Gastroesophageal sphincter (tissue), 4 donors: Measurements from ENCODE around the gene PLG. TPM values are rescaled to one million over a fixed set of nuclear protein-coding genes. Genes with fewer than 3 reads are reported as not detected.
A peak's percentile ranks its signal among the peaks of the same experiment; 100 is the strongest.

ENCODE experiments used
- ATAC-seq: fragments of 150-250 bp; one replicate; pipeline ENCODE4 v1.9.1; 2016; ENCODE audit warnings: mild to moderate bottlenecking, moderate library complexity
- H3K27ac ChIP-seq, 4 donors: fragments of 200-600 bp; sonication (generic) in 3 of 4; 1 replicate in 3 of 4; 2 replicates in 1 of 4; pipeline ENCODE4 v1.5.1; 2016 to 2019
- H3K27me3 ChIP-seq: fragments of 200-600 bp; sonication (generic); one replicate; pipeline ENCODE4 v1.5.1; 2019
- H3K36me3 ChIP-seq, 2 donors: fragments of 200-600 bp; sonication (generic); one replicate each; pipeline ENCODE4 v1.5.1; 2019; ENCODE audit warnings: control low read depth in 1 of 2
- H3K4me1 ChIP-seq, 3 donors: fragments of 200-600 bp; sonication (generic); 1 replicate in 2 of 3; 2 replicates in 1 of 3; pipeline ENCODE4 v1.5.1; 2016 to 2019; ENCODE audit warnings: control low read depth in 2 of 3
- H3K4me3 ChIP-seq, 2 donors: fragments of 200-600 bp; sonication (generic); one replicate each; pipeline ENCODE4 v1.5.1; 2019; ENCODE audit warnings: mild to moderate bottlenecking in 1 of 2, moderate library complexity in 1 of 2
- H3K9me3 ChIP-seq, 3 donors: fragments of 200-600 bp; sonication (generic); one replicate each; pipeline ENCODE4 v1.5.1; 2017 to 2019; ENCODE audit warnings: control low read depth in 2 of 3
- EP300 ChIP-seq: sonication (generic); formaldehyde crosslinking; IDR thresholded peaks from one replicate; pipeline ENCODE4 v1.6.1; 2017; ENCODE audit warnings: antibody characterized with exemption, mild to moderate bottlenecking
- POLR2A ChIP-seq, 2 donors: fragments of 450-650 bp; IDR thresholded peaks; one replicate each; pipeline ENCODE4 v1.6.1; 2017; ENCODE audit warnings: antibody characterized with exemption in 2 of 2, mild to moderate bottlenecking in 2 of 2, moderate library complexity in 1 of 2
- POLR2AphosphoS5 ChIP-seq: sonication (generic); formaldehyde crosslinking; IDR thresholded peaks from one replicate; pipeline ENCODE4 v1.6.1; 2017; ENCODE audit warnings: antibody characterized with exemption
- WGBS, 2 donors: methylation state at CpG; one replicate each; pipeline ENCODE4 v1.1.5; 2018; ENCODE audit warnings: low coverage in 1 of 2; 5-methylcytosine and 5-hydroxymethylcytosine counted together
- total RNA-seq, 4 donors: library from RNA; depleted of rRNA; stranded (reverse); fragments of >200 nt; gene quantifications; one replicate each; pipeline ENCODE4 v1.1.0, GENCODE V29; 2016
- TF ChIP-seq, protein P1 (sequence below), 4 experiments: fragments of 200-600 bp in 2 of 4; fragments of 450-650 bp in 2 of 4; sonication (generic) in 1 of 4; IDR thresholded peaks; one replicate each; pipeline ENCODE4 v1.5.1; 2017 to 2019; ENCODE audit warnings: antibody characterized with exemption in 4 of 4, mild to moderate bottlenecking in 2 of 4, moderate library complexity in 2 of 4

PLG gene
- total RNA-seq, 4 donors from 2014 or later = not detected

DNA sequence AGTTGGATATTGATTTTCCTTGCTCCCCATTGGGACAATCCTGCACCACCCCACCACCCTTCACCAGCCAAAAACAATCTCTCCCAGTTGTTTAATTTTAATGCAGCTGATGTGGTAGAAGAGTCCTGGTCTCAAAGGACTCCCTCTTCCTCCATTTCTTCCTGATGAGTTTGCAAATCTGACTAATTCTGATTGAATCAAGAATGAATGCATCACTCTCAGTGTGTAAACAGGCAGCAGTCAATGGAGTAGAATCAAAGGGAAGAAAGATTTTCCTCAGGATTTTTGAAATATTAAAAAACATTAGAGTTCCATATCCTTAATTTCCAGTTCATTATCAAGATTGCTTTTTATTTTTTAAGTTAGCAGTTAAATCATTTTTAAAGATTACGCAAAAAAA lies 54.0 kb downstream of the PLG start:
- TF ChIP-seq, protein P1, sequence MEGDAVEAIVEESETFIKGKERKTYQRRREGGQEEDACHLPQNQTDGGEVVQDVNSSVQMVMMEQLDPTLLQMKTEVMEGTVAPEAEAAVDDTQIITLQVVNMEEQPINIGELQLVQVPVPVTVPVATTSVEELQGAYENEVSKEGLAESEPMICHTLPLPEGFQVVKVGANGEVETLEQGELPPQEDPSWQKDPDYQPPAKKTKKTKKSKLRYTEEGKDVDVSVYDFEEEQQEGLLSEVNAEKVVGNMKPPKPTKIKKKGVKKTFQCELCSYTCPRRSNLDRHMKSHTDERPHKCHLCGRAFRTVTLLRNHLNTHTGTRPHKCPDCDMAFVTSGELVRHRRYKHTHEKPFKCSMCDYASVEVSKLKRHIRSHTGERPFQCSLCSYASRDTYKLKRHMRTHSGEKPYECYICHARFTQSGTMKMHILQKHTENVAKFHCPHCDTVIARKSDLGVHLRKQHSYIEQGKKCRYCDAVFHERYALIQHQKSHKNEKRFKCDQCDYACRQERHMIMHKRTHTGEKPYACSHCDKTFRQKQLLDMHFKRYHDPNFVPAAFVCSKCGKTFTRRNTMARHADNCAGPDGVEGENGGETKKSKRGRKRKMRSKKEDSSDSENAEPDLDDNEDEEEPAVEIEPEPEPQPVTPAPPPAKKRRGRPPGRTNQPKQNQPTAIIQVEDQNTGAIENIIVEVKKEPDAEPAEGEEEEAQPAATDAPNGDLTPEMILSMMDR (IDR thresholded peaks at IDR 0.05) = no peak
- TF ChIP-seq POLR2A (IDR thresholded peaks at IDR 0.05) = no peak
- TF ChIP-seq POLR2AphosphoS5 = no peak
- no peak for TF ChIP-seq EP300
- WGBS, 2 donors = 90 to 95% methylated on average over 1 of the region's 1 CpG

DNA sequence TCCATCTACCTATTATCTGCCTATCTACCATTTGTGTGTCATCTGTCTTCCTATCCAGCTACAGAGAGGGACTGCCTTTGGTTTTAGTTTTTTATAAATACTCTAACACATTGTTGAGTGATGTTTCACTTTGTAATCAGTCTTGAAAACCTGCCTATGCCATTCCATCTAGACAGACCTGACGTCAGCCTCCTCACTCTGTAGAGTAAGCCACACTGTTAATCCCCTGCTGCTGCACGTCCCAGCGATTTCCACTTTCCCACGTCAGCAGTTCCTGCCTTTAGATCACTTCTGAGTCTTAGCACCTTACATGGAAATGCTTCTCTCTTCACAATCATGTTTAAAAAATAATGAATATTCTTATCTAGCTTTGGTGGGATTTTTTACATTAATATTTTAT lies 54.8 kb downstream of the PLG start:
- peaks cover 0 to 13% (median 0%) of the 10 kb centered on the region in 3 donors for H3K9me3 ChIP-seq
- TF ChIP-seq EP300 = no peak
- no peak for TF ChIP-seq POLR2AphosphoS5
- TF ChIP-seq POLR2A (IDR thresholded peaks at IDR 0.05) = no peak
- TF ChIP-seq, protein P1 (IDR thresholded peaks at IDR 0.05) = no peak
- 56 to 70% methylated on average over 4 of the region's 4 CpGs for WGBS, 2 donors
- H3K27me3 ChIP-seq = peaks cover 30% of the 10 kb centered on the region
- no peaks in the 10 kb centered on the region for H3K36me3 ChIP-seq
- no peaks in the 10 kb centered on the region for H3K4me1 ChIP-seq
- H3K27ac ChIP-seq = no peak overlapping the region
- no peak overlapping the region for H3K4me3 ChIP-seq
- ATAC-seq = no peak

More for the DNA sequence above, 54.0 kb downstream of the PLG start:
- Histone ChIP-seq H3K4me1 (no peaks in the 10 kb centered on the region), H3K4me3 (no peak overlapping the region), H3K27me3 (peaks cover 32% of the 10 kb centered on the region), H3K27ac (no peak overlapping the region), H3K9me3 (peaks cover 0 to 5% (median 0%) of the 10 kb centered on the region in 3 donors), H3K36me3 (no peaks in the 10 kb centered on the region)
- no peak for ATAC-seq

- Histone ChIP-seq H3K4me3 (no peak overlapping the region), H3K4me1 (peaks cover 0 to 16% (median 5%) of the 10 kb centered on the region in 3 donors), H3K36me3 (no peaks in the 10 kb centered on the region), H3K27me3 (peaks cover 13% of the 10 kb centered on the region), H3K27ac (no peak overlapping the region), H3K9me3 (peaks cover 0 to 16% (median 0%) of the 10 kb centered on the region in 3 donors)
- no peak for ATAC-seq
- TF ChIP-seq POLR2AphosphoS5 (no peak), EP300 (no peak), POLR2A (IDR thresholded peaks at IDR 0.05) (no peak)
- TF ChIP-seq, protein P1 (IDR thresholded peaks at IDR 0.05) = no peak
- WGBS, 2 donors = 83 to 90% methylated on average over 4 to 5 of the region's 5 CpGs
Measured at GRCh38 chr6:160764847-160765246, 62.8 kb downstream of the PLG start.

GRCh38 chr6:160765412-160765811 lies 63.4 kb downstream of the PLG start:
- Histone ChIP-seq H3K27me3 (peaks cover 13% of the 10 kb centered on the region), H3K27ac (no peak overlapping the region), H3K4me1 (peaks cover 0 to 16% (median 5%) of the 10 kb centered on the region in 3 donors), H3K4me3 (no peak overlapping the region), H3K36me3 (no peaks in the 10 kb centered on the region), H3K9me3 (peaks cover 0 to 16% (median 0%) of the 10 kb centered on the region in 3 donors)
- no peak for ATAC-seq
- TF ChIP-seq POLR2AphosphoS5 (no peak), POLR2A (IDR thresholded peaks at IDR 0.05) (no peak), EP300 (no peak)
- TF ChIP-seq, protein P1 (IDR thresholded peaks at IDR 0.05) = no peak
- WGBS, 2 donors = 76 to 94% methylated on average over 2 to 8 of the region's 8 CpGs

DNA sequence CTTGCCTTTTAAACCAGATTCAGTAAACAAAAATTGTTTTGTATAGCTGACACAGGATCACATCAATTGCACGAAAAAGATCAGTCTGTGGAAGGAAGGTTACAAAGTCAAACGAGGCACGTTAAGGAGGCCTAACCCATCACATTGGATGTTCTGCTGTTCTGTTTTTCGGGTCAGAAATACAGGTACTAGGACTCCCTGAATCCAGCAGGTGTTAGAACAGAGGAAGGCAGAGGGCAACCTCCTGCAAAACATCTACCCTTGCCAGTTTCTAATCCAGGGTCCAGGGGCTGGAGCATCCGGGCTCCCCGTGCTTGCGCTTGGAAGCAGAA lies 64.6 kb downstream of the PLG start:
- H3K27me3 ChIP-seq = peaks cover 13% of the 10 kb centered on the region
- WGBS, 2 donors = 36 to 48% methylated on average over 4 of the region's 7 CpGs
- no peak for TF ChIP-seq POLR2AphosphoS5
- TF ChIP-seq POLR2A (IDR thresholded peaks at IDR 0.05) = no peak
- no peak for TF ChIP-seq EP300
- TF ChIP-seq, protein P1 (IDR thresholded peaks at IDR 0.05) = no peak
- H3K9me3 ChIP-seq = peaks cover 0 to 11% (median 0%) of the 10 kb centered on the region in 3 donors
- no peak overlapping the region for H3K27ac ChIP-seq
- ATAC-seq = no peak
- H3K36me3 ChIP-seq = no peaks in the 10 kb centered on the region
- H3K4me1 ChIP-seq = peaks cover 0 to 16% (median 5%) of the 10 kb centered on the region in 3 donors
- peak overlapping the region in 1 of 2 donors; percentile 55 for H3K4me3 ChIP-seq
